Measurements from ENCODE around the gene UTY.

The UTY gene

DNA sequence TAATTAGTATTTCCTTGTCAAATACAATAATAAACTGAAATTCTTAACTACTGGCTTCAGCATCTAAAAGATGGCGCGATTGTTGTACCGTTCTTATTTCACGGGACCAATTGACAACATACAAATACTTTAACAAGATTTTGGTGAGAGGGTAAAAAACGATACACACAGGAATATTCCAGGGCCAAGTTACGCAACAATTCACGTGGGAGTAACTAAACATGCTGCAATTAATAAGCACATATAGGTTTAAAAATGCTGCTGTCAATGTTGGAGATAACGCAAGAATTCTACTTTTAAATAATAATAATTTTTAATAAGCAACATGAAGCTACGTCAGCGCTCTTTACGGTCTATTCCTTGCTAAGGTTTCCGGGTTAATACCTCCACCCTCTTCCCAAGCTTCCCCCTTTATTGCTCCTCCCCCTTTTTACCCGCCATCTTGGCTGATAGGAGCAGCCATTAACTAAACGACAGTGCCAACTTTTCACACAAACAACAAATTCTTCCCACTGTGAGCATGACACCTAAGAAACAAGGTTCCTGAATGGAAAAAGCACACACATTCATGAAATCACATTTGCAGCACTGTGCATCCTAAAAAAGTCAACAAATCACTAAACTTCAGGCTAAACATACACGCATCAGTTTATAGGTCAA, 1.6 kb downstream of the UTY start:
- peak overlapping the region; percentile 88 for H3K4me3 ChIP-seq (ENCODE audit: low read length)
- TF ChIP-seq, protein P1, sequence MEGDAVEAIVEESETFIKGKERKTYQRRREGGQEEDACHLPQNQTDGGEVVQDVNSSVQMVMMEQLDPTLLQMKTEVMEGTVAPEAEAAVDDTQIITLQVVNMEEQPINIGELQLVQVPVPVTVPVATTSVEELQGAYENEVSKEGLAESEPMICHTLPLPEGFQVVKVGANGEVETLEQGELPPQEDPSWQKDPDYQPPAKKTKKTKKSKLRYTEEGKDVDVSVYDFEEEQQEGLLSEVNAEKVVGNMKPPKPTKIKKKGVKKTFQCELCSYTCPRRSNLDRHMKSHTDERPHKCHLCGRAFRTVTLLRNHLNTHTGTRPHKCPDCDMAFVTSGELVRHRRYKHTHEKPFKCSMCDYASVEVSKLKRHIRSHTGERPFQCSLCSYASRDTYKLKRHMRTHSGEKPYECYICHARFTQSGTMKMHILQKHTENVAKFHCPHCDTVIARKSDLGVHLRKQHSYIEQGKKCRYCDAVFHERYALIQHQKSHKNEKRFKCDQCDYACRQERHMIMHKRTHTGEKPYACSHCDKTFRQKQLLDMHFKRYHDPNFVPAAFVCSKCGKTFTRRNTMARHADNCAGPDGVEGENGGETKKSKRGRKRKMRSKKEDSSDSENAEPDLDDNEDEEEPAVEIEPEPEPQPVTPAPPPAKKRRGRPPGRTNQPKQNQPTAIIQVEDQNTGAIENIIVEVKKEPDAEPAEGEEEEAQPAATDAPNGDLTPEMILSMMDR (conservative IDR thresholded peaks at IDR 0.05; ENCODE audit: low read length) = no peak
- DNase-seq (ENCODE audit: low read depth) = peak; percentile 65

DNA sequence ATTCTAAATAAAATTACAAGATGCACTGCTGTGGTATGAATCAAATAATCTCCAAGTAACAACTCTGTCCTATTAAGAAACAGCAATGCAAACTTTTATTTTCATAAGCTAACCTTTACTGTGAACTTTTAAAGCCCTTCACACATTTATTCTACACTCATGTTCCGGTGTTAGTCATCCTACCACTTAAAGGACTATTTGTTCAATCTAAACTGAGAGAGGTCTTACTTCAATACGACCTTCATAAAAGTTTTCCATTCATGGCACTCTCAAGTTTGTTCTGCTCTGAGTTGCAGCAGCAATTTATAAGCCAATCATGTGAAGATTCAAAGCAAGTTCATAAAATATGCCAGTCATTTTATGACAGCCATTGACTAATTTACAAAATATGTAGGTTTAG, 4.8 kb downstream of the UTY start:
- TF ChIP-seq, protein P1 (conservative IDR thresholded peaks at IDR 0.05; ENCODE audit: low read length) = no peak
- H3K4me3 ChIP-seq (ENCODE audit: low read length) = no peak overlapping the region

DNA sequence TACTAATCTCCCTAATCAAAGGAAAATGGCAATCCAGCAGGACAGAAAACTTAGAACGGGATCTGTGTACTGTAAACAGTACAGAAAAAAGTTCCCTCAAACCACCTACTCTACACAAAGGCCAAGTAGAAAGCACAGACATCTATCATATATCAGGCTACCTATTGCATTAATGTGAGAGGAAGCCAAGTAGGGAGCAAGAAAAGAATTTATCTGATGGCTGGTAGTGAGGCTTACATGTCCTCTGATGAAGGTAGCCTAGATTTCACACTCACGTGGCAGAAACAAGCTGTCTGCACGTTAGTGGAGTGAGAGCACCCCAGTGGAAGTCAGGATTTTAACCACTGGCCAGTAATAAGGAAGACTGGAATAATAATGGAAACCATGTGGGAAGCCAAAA, 28.3 kb downstream of the UTY start:
- H3K4me3 ChIP-seq (ENCODE audit: low read length) = no peak overlapping the region

More for the DNA sequence above, 4.8 kb downstream of the UTY start:
- no peak for DNase-seq (ENCODE audit: low read depth)

DNA sequence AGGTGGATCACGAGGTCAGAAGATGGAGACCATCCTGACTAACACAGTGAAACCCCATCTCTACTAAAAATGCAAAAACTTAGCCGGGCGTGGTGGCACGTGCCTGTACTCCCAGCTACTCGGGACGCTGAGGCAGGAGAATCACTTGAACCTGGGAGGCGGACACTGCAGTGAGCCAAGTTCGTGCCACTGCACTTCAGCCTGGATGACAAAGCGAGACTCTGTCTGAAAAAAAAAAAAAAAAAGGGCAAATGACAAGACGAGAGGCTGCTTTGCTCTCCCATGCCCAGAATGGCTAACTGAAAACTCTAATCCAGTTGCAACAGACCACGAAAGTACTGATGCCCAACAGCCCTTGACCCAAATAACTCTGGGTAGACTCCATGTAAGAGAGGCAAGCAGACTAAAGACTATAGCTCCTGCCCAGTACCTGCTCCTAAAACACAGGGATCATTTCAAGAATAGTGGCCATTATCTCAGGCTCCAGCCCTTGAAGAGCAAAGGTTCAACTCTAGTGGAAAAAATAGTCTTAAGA, 29.2 kb downstream of the UTY start:
- no peak overlapping the region for H3K4me3 ChIP-seq (ENCODE audit: low read length)
- TF ChIP-seq, protein P1 (conservative IDR thresholded peaks at IDR 0.05; ENCODE audit: low read length) = no peak
- DNase-seq (ENCODE audit: low read depth) = no peak

More for the DNA sequence above, 28.3 kb downstream of the UTY start:
- TF ChIP-seq, protein P1 (conservative IDR thresholded peaks at IDR 0.05; ENCODE audit: low read length) = no peak
- no peak for DNase-seq (ENCODE audit: low read depth)

DNA sequence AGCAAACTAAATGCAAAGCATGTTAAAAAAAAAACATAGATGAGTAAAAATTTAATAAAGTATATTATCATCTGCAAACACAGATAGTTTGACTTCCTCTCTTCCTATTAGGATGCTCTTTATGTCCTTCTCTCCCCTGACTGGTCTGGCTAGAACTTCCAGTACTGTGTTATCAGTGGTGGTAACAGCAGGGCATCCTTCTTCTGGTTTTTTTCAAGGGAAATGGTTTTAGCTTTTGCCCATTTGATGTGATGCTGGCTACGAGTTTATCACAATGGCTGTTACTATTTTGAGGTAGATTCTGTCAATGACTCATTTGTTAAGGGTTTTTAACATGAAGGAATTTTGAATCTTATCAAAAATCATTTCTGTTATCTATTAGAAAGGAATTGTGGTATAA, 34.3 kb downstream of the UTY start:
- TF ChIP-seq, protein P1 (conservative IDR thresholded peaks at IDR 0.05; ENCODE audit: low read length) = no peak
- no peak overlapping the region for H3K4me3 ChIP-seq (ENCODE audit: low read length)
- DNase-seq (ENCODE audit: low read depth) = no peak

DNA sequence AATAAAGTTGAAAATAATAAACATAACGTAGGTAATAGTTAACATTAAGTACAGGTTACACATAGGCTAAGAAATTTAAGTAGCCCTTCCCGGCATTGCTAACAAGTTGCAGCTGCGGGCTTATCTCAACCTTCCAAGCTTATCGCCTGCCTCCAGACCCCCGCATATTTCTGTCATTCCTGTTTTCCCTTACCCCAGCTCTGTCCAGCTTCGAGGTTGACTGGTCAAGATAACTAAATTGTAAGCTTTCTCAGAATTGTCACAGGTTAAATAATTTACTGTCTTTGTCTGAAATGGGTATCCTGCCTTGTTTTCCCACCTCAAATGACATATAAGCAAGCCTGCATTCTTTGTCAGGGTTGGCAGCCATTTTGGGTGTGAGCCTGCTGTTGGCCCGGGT, 36.7 kb downstream of the UTY start:
- TF ChIP-seq, protein P1 (conservative IDR thresholded peaks at IDR 0.05; ENCODE audit: low read length) = no peak
- no peak for DNase-seq (ENCODE audit: low read depth)
- H3K4me3 ChIP-seq (ENCODE audit: low read length) = no peak overlapping the region

DNA sequence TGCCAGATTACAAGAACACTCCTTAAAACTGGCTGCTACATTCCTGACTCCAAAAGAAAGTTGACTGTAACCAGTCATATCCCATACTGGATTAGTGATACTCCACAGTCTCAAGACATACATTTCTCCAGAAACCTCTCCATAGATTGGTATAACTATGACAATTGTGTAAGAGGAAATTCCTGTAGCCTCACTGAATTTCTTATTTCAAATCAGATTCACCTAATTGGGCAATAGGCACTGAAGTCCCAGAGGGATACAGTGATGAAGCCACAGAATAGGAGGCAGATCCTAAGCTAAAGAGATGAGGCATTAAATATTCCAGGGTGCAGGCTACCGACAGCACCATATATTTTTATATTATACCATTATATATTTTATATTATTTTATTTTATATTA, 39.0 kb downstream of the UTY start:
- no peak overlapping the region for H3K4me3 ChIP-seq (ENCODE audit: low read length)
- peak; percentile 41 for DNase-seq (ENCODE audit: low read depth)
- TF ChIP-seq, protein P1 (conservative IDR thresholded peaks at IDR 0.05; ENCODE audit: low read length) = no peak

Data from AG10803 (cell line).